ENCODE results near the gene CHN2.

Gene CHN2

GRCh38 chr7:29276199-29276598 is 81.6 kb downstream of the CHN2 start:
- H4K20me1 ChIP-seq (ENCODE audit: insufficient read depth) = no peaks in the 10 kb centered on the region

DNA sequence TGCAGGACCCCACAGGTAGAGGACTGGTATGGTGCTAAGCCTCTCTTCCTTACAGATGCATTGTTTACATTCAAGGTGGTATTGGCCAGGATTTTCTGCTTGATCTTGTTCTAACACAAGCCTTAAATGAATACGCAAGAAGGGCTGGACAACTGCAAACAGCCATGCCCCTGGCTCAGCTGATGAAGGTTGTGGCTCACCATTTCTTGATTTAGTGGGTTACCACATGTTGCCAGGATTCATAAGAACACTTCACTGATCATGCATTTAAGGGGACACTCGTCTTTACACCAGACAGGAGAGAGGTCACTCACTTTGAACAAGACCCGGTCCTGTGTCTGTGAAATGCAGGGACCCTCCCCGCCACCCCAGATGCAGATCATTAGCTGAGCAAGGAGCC is 82.2 kb downstream of the CHN2 start:
- H4K20me1 ChIP-seq (ENCODE audit: insufficient read depth) = no peaks in the 10 kb centered on the region
- no peaks in the 10 kb centered on the region for H3K27me3 ChIP-seq (ENCODE audit: insufficient read depth, low read depth)
- no peak overlapping the region for H2AFZ ChIP-seq (ENCODE audit: low read depth)
- no peak overlapping the region for H3K4me2 ChIP-seq
- no peak overlapping the region for H3K4me3 ChIP-seq (IDR thresholded peaks at IDR 0.05; ENCODE audit: insufficient read depth, low read depth, low read length)
- no peak overlapping the region for H3K27ac ChIP-seq
- H3K36me3 ChIP-seq (ENCODE audit: insufficient read depth) = no peaks in the 10 kb centered on the region
- no peak overlapping the region for H3K9ac ChIP-seq
- TF ChIP-seq, protein P1, sequence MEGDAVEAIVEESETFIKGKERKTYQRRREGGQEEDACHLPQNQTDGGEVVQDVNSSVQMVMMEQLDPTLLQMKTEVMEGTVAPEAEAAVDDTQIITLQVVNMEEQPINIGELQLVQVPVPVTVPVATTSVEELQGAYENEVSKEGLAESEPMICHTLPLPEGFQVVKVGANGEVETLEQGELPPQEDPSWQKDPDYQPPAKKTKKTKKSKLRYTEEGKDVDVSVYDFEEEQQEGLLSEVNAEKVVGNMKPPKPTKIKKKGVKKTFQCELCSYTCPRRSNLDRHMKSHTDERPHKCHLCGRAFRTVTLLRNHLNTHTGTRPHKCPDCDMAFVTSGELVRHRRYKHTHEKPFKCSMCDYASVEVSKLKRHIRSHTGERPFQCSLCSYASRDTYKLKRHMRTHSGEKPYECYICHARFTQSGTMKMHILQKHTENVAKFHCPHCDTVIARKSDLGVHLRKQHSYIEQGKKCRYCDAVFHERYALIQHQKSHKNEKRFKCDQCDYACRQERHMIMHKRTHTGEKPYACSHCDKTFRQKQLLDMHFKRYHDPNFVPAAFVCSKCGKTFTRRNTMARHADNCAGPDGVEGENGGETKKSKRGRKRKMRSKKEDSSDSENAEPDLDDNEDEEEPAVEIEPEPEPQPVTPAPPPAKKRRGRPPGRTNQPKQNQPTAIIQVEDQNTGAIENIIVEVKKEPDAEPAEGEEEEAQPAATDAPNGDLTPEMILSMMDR (conservative IDR thresholded peaks at IDR 0.05; ENCODE audit: low read depth, low read length) = no peak
- no peaks in the 10 kb centered on the region for H3K79me2 ChIP-seq (ENCODE audit: insufficient read depth, low read depth)
- H3K4me1 ChIP-seq (ENCODE audit: low read depth, poor library complexity, severe bottlenecking) = peaks cover 21% of the 10 kb centered on the region

More at GRCh38 chr7:29276199-29276598, 81.6 kb downstream of the CHN2 start:
- no peaks in the 10 kb centered on the region for H3K36me3 ChIP-seq (ENCODE audit: insufficient read depth)
- H3K27ac ChIP-seq = no peak overlapping the region
- H3K4me2 ChIP-seq = no peak overlapping the region
- H3K4me1 ChIP-seq (ENCODE audit: low read depth, poor library complexity, severe bottlenecking) = peaks cover 21% of the 10 kb centered on the region
- no peak overlapping the region for H3K4me3 ChIP-seq (IDR thresholded peaks at IDR 0.05; ENCODE audit: insufficient read depth, low read depth, low read length)
- TF ChIP-seq, protein P1 (conservative IDR thresholded peaks at IDR 0.05; ENCODE audit: low read depth, low read length) = no peak
- H2AFZ ChIP-seq (ENCODE audit: low read depth) = no peak overlapping the region
- H3K79me2 ChIP-seq (ENCODE audit: insufficient read depth, low read depth) = no peaks in the 10 kb centered on the region
- no peaks in the 10 kb centered on the region for H3K27me3 ChIP-seq (ENCODE audit: insufficient read depth, low read depth)
- H3K9ac ChIP-seq = no peak overlapping the region

DNA sequence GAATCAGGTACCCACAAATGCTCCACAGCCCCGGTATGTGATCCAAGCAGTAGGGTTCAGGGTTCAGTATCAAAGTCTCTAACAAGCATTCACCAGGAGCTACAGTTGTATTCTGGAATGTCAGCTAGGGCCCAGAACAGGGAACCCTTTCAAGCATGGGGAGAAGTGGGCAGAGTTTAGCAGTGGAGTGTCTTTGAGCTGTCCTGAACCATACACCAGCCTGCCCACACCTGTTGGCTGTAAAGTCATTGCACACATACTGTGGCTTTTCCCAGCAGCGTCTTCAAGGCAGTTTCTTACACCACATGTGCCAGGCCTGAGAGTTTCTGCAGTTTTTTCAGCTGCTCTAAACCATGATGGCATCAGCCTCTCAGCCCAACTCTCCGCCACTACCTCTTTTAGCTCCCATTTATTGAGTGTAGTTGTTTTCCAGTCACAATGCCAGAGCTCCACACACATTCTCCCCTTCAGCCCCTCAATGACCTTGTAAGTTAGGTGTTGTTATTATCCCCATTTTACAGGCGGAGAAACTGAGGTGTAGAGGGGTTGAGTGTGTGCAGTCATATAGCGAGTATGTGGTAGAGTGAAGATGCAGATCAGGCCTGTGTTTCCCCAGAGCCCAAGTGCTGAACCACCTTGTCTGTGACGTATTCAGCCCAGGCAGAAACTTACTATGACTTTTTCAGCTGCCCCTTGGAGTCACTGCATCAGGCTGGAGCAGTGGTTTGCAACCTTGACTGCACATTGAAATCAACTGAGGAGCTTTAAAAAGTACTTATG is 83.1 kb downstream of the CHN2 start:
- Histone ChIP-seq H2AFZ (ENCODE audit: low read depth) (no peak overlapping the region), H3K4me2 (no peak overlapping the region), H3K4me1 (ENCODE audit: low read depth, poor library complexity, severe bottlenecking) (peaks cover 25% of the 10 kb centered on the region), H3K27ac (no peak overlapping the region), H3K27me3 (ENCODE audit: insufficient read depth, low read depth) (no peaks in the 10 kb centered on the region), H3K79me2 (ENCODE audit: insufficient read depth, low read depth) (no peaks in the 10 kb centered on the region), H3K36me3 (ENCODE audit: insufficient read depth) (no peaks in the 10 kb centered on the region), H3K4me3 (IDR thresholded peaks at IDR 0.05; ENCODE audit: insufficient read depth, low read depth, low read length) (no peak overlapping the region), H4K20me1 (ENCODE audit: insufficient read depth) (no peaks in the 10 kb centered on the region), H3K9ac (no peak overlapping the region)
- TF ChIP-seq, protein P1 (conservative IDR thresholded peaks at IDR 0.05; ENCODE audit: low read depth, low read length) = no peak

GRCh38 chr7:29278337-29279069 is 83.9 kb downstream of the CHN2 start:
- Histone ChIP-seq H3K4me3 (IDR thresholded peaks at IDR 0.05; ENCODE audit: insufficient read depth, low read depth, low read length) (no peak overlapping the region), H3K4me1 (ENCODE audit: low read depth, poor library complexity, severe bottlenecking) (peaks cover 32% of the 10 kb centered on the region), H3K27me3 (ENCODE audit: insufficient read depth, low read depth) (no peaks in the 10 kb centered on the region), H3K27ac (no peak overlapping the region), H3K4me2 (no peak overlapping the region), H4K20me1 (ENCODE audit: insufficient read depth) (no peaks in the 10 kb centered on the region), H3K9ac (no peak overlapping the region), H3K36me3 (ENCODE audit: insufficient read depth) (no peaks in the 10 kb centered on the region), H2AFZ (ENCODE audit: low read depth) (no peak overlapping the region), H3K79me2 (ENCODE audit: insufficient read depth, low read depth) (no peaks in the 10 kb centered on the region)
- TF ChIP-seq, protein P1 (conservative IDR thresholded peaks at IDR 0.05; ENCODE audit: low read depth, low read length) = no peak

All from KMS-11 (cell line).